ENCODE results near the gene ZNRF3. TPM values are rescaled to one million over a fixed set of nuclear protein-coding genes. Genes with fewer than 3 reads are reported as not detected.
"Not testable (repeated sequence)": the region's sequence is repeated elsewhere in the genome, so short reads cannot be mapped to it uniquely, and the experiment has no call there.

Gene ZNRF3
- polyA plus RNA-seq, 1 experiment = 1.4 TPM

DNA sequence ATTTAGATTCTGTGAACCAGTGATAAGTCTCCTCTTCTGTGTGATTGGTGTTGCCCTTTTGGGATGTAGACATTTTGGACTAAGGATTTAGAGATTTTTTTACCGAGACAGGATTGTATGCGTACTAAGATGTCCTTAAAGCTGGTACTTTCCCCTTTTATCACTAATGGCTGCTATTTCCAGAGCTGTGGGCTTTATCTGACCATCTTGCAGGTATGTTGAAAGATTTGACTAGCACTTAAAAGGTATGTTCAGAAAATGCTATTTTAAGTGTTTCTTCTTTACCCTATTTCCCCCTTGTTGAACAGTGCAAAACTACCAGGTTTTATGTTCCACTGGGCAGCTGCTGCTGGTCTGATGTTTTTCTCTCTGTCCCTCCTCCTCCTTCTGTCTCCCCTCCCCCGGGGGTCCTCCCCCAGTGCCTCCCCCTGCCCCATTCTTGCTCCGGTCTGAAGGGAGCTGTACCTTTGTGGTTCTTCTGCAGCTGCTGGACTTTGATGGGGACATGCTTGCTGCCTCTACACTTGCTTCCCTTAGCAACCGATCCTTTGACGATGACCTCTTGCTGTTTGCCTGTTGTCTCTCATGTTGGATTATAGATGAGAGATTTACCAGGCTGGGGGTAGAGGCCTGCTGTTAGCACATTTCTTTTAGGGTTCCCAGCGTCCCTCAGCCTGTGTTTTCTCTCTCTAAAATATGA is 59.6 kb downstream of the ZNRF3 start:
- Histone ChIP-seq H3K27ac (ENCODE audit: low read depth, low read length) (no peak overlapping the region), H3K9me3 (ENCODE audit: control insufficient read depth, insufficient read depth, low read length) (peaks cover 4% of the 10 kb centered on the region; the same call in 1 of the 2 replicates), H3K4me3 (ENCODE audit: low read depth, low read length) (no peak overlapping the region), H3K27me3 (ENCODE audit: control insufficient read depth, insufficient read depth, low read length) (no peaks in the 10 kb centered on the region)
- TF ChIP-seq, protein P1, sequence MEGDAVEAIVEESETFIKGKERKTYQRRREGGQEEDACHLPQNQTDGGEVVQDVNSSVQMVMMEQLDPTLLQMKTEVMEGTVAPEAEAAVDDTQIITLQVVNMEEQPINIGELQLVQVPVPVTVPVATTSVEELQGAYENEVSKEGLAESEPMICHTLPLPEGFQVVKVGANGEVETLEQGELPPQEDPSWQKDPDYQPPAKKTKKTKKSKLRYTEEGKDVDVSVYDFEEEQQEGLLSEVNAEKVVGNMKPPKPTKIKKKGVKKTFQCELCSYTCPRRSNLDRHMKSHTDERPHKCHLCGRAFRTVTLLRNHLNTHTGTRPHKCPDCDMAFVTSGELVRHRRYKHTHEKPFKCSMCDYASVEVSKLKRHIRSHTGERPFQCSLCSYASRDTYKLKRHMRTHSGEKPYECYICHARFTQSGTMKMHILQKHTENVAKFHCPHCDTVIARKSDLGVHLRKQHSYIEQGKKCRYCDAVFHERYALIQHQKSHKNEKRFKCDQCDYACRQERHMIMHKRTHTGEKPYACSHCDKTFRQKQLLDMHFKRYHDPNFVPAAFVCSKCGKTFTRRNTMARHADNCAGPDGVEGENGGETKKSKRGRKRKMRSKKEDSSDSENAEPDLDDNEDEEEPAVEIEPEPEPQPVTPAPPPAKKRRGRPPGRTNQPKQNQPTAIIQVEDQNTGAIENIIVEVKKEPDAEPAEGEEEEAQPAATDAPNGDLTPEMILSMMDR (IDR thresholded peaks at IDR 0.05; ENCODE audit: low read depth, low read length) = no peak
- DNase-seq (ENCODE audit: low read depth, low spot score) = no peak
- ChIA-PET POLR2A (no interaction called here), CTCF (interaction anchor here (0.6 kb wide), 1 partner anchor 644 kb away, joined by 5 read pairs; no protein-coding TSS in a partner anchor)

DNA sequence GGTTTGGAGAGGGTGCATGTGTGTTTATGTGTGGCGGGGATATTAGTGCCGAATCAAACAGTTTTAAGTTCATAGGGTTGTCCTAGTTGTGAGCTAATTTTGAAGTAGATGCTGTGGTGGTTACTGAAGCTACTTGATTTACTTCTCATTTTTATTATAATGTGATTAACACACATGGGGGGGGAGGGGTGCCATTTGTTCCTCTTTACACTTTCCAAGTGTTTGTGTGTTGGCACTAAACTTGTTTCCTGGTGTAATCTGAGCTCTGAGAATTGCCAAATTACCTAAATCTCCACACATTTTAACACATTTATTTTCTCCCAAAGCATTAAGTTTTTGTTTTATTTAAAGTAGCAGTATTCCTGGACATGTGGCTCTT is 60.1 kb downstream of the ZNRF3 start:
- Histone ChIP-seq H3K4me3 (ENCODE audit: low read depth, low read length) (no peak overlapping the region), H3K27me3 (ENCODE audit: control insufficient read depth, insufficient read depth, low read length) (no peaks in the 10 kb centered on the region), H3K27ac (ENCODE audit: low read depth, low read length) (no peak overlapping the region), H3K9me3 (ENCODE audit: control insufficient read depth, insufficient read depth, low read length) (peaks cover 4% of the 10 kb centered on the region; the same call in 1 of the 2 replicates)
- CTCF ChIA-PET = interaction anchor here (0.6 kb wide), 1 partner anchor 645 kb away, joined by 5 read pairs; no protein-coding TSS in a partner anchor
- no peak for DNase-seq (ENCODE audit: low read depth, low spot score)
- TF ChIP-seq, protein P1 (IDR thresholded peaks at IDR 0.05; ENCODE audit: low read depth, low read length) = no peak
- POLR2A ChIA-PET = no interaction called here

DNA sequence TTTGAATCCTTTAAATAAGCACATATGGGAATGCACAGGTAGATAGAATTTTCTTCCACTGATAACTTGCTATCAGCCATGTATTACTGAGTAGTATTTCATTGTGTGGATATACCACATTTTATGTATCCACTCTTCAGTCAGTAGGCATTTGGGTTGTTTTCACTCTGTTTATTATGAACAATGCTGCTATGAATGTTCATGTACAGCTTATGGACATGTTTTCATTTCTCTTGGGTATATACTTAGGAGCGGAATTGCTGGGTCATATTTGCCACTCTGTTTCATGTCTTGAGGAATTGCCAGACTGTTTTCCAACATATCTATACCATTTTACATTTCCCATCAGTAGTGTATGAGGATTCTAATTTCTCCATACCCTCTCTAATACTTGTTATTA is 63.8 kb downstream of the ZNRF3 start:
- peaks cover 4% of the 10 kb centered on the region; the same call in 1 of the 2 replicates for H3K9me3 ChIP-seq (ENCODE audit: control insufficient read depth, insufficient read depth, low read length)
- ChIA-PET CTCF (no interaction called here), POLR2A (no interaction called here)
- no peak overlapping the region for H3K4me3 ChIP-seq (ENCODE audit: low read depth, low read length)
- no peaks in the 10 kb centered on the region for H3K27me3 ChIP-seq (ENCODE audit: control insufficient read depth, insufficient read depth, low read length)
- no peak overlapping the region for H3K27ac ChIP-seq (ENCODE audit: low read depth, low read length)
- TF ChIP-seq, protein P1 (IDR thresholded peaks at IDR 0.05; ENCODE audit: low read depth, low read length) = no peak
- DNase-seq (ENCODE audit: low read depth, low spot score) = no peak

DNA sequence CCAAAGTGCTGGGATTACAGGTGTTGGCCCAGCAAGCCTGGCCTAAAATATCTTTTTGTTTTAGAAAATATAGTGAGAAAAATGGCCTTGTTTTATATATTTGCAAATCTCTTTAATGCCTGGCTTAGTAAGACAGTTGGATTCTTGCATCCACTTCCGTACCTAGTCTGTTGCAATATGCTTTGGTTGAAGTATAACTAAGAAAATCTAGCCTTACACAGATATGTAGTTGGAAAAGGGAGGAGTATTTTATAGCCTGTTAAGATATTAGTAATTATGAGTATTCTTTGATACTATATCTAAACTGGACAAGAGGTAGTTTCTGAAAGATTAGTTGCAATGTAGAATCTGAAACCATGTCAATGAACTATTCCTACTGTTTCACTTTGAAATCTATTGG is 65.1 kb downstream of the ZNRF3 start:
- POLR2A ChIA-PET = no interaction called here

DNA sequence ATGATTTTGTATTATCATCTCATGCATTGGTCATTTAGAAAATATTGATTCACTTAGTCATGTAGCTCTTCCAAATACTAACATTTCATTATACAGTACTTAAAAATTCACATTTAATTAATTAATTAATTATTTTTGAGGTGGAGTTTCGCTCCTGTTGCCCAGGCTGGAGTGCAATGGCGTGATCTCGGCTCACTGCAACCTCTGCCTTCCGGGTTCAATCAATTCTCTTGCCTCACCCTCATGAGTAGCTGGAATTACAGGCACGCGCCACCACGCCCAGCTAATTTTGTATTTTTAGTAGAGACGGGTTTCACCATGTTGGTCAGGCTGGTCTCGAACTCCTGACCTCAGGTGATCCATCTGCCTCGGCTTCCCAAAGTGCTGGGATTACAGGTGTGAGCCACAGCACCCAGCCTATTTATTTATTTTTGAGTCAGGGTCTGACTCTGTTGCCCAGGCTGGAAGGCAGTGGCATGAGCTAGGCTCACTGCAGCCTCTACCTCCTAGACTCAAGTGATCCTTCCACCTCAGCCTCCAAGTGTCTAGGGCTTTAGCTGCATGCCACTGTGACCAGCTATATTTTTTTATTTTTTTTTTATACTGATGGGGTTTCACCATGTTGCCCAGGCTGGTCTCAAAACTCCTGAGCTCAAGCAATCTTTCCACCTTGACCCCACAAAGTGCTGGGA is 65.6 kb downstream of the ZNRF3 start:
- H3K4me3 ChIP-seq (ENCODE audit: low read depth, low read length); H3K9me3 ChIP-seq (ENCODE audit: control insufficient read depth, insufficient read depth, low read length); DNase-seq (ENCODE audit: low read depth, low spot score); H3K27ac ChIP-seq (ENCODE audit: low read depth, low read length); CTCF ChIA-PET; H3K27me3 ChIP-seq (ENCODE audit: control insufficient read depth, insufficient read depth, low read length): not testable (repeated sequence)
- POLR2A ChIA-PET = interaction anchor here (0.7 kb wide), 1 partner anchor 269 kb away, joined by 3 read pairs; no protein-coding TSS in a partner anchor

More for the DNA sequence above, 65.1 kb downstream of the ZNRF3 start:
- no peak for DNase-seq (ENCODE audit: low read depth, low spot score)
- Histone ChIP-seq H3K9me3 (ENCODE audit: control insufficient read depth, insufficient read depth, low read length) (peaks cover 4% of the 10 kb centered on the region; the same call in 1 of the 2 replicates), H3K27ac (ENCODE audit: low read depth, low read length) (no peak overlapping the region), H3K27me3 (ENCODE audit: control insufficient read depth, insufficient read depth, low read length) (no peaks in the 10 kb centered on the region), H3K4me3 (ENCODE audit: low read depth, low read length) (no peak overlapping the region)
- TF ChIP-seq, protein P1 (IDR thresholded peaks at IDR 0.05; ENCODE audit: low read depth, low read length) = no peak
- CTCF ChIA-PET = no interaction called here
